ENCODE results near the gene NTM. TPM values are rescaled to one million over a fixed set of nuclear protein-coding genes. Genes with fewer than 3 reads are reported as not detected.

NTM gene
- total RNA-seq, 1 experiment from 2014 or later, result 9.9 TPM

- no peaks in the 10 kb centered on the region for H3K79me2 ChIP-seq (ENCODE audit: insufficient read depth, low read length)
- H3K27me3 ChIP-seq (ENCODE audit: insufficient read depth, low read length), result no peaks in the 10 kb centered on the region
- no peak overlapping the region for H2BK5ac ChIP-seq (ENCODE audit: insufficient read length, low read length)
- Mint-ChIP-seq H3K9me3 (no peaks in the 10 kb centered on the region), H3K27ac (no peak overlapping the region), H3K36me3 (ENCODE audit: insufficient read depth in 1 of 3, low read depth in 3 of 3) (peaks cover 0 to 2% (median 0%) of the 10 kb centered on the region in 3 experiments; a peak in 2 of 7 replicates), H3K4me1 (peaks cover 8 to 10% of the 10 kb centered on the region in 2 experiments), H3K27me3 (ENCODE audit: low read depth) (no peaks in the 10 kb centered on the region), H3K4me3 (no peak overlapping the region)
- H3K79me1 ChIP-seq (ENCODE audit: insufficient read depth, low read depth, low read length, poor library complexity, severe bottlenecking), result no peaks in the 10 kb centered on the region
- H3K4me2 ChIP-seq (ENCODE audit: insufficient read depth, insufficient read length, low read length), result no peak overlapping the region
- H2BK15ac ChIP-seq (ENCODE audit: low read depth, low read length), result no peak overlapping the region
- no peak overlapping the region for H2BK20ac ChIP-seq (ENCODE audit: low read depth, low read length, poor library complexity, severe bottlenecking)
- H3K14ac ChIP-seq (ENCODE audit: insufficient read depth, low read length), result no peak overlapping the region
- H3K27ac ChIP-seq (ENCODE audit: insufficient read length, low read depth, low read length), result no peak overlapping the region
- H3K4ac ChIP-seq (ENCODE audit: low read depth, low read length), result no peak overlapping the region
- no peak for DNase-seq
- TF ChIP-seq CTCF (conservative IDR thresholded peaks at IDR 0.05), result no peak
- H4K91ac ChIP-seq (ENCODE audit: insufficient read length, low read depth, low read length), result no peak overlapping the region
- no peak overlapping the region for H4K8ac ChIP-seq (replicated peaks; ENCODE audit: insufficient read length, low read depth, low read length)
- H2AK5ac ChIP-seq (ENCODE audit: insufficient read length, low read length), result no peak overlapping the region
- WGBS (ENCODE audit: extremely low coverage, insufficient read length, low lambda C conversion rate), result no CpG with 5 or more reads among the region's 4 CpGs
- H3K4me1 ChIP-seq (ENCODE audit: insufficient read depth, low read length), result peaks cover 3% of the 10 kb centered on the region; the same call in 1 of the 2 replicates
- H3K9ac ChIP-seq (ENCODE audit: extremely low read depth, insufficient read length, low read length), result no peak overlapping the region
- H2AFZ ChIP-seq (ENCODE audit: low read length), result no peak overlapping the region
- H3K23me2 ChIP-seq (ENCODE audit: insufficient read length, low read depth, low read length, poor library complexity, severe bottlenecking), result no peaks in the 10 kb centered on the region
- H3K23ac ChIP-seq (ENCODE audit: insufficient read length, low read depth, low read length), result no peak overlapping the region
- no peak overlapping the region for H2BK120ac ChIP-seq (ENCODE audit: low read depth, low read length, poor library complexity, severe bottlenecking)
- H2BK12ac ChIP-seq (ENCODE audit: insufficient read length, low read depth, low read length), result no peak overlapping the region
- no peaks in the 10 kb centered on the region for H4K20me1 ChIP-seq (ENCODE audit: control insufficient read depth, insufficient read depth, insufficient read length)
- no peaks in the 10 kb centered on the region for H3K9me3 ChIP-seq (ENCODE audit: control insufficient read depth, low read depth, low read length)
- H3T11ph ChIP-seq (ENCODE audit: low read length), result no peak overlapping the region
- no peak overlapping the region for H3K56ac ChIP-seq (ENCODE audit: insufficient read length, low read depth, low read length)
- H3K18ac ChIP-seq (ENCODE audit: insufficient read length, low read depth, low read length), result no peak overlapping the region
- no peak overlapping the region for H4K5ac ChIP-seq (ENCODE audit: insufficient read length, low read depth, low read length)
Observed at GRCh38 chr11:131934006-131934405, 563.6 kb downstream of the NTM start.
